Neural cell (in vitro differentiated cells): ENCODE data around the gene VPS13D. TPM values are rescaled to one million over a fixed set of nuclear protein-coding genes. Genes with fewer than 3 reads are reported as not detected.

Experiments
- H2AFZ ChIP-seq: fragments of 200-600, 300-800 bp; sonication (generic), shearing (Covaris generic); 2 replicates; pipeline ENCODE4 v1.6.0; 2014; ENCODE audit warnings: low read depth, mild to moderate bottlenecking, antibody characterized with exemption, low read length, moderate library complexity
- H3F3A ChIP-seq: fragments of 200-600 bp; shearing (Covaris generic); 2 replicates; pipeline ENCODE4 v1.6.1; 2016; ENCODE audit warnings: mild to moderate bottlenecking, moderate library complexity, mixed read lengths, antibody characterized with exemption, low read length; ENCODE audit not compliant: insufficient read depth, poor library complexity, severe bottlenecking
- H3K27ac ChIP-seq: fragments of 200-600, 300-800 bp; sonication (generic), shearing (Covaris generic); 2 replicates; pipeline ENCODE4 v1.5.1; 2014; ENCODE audit warnings: mild to moderate bottlenecking, low read length, moderate library complexity
- H3K27me3 ChIP-seq: fragments of 300-800, 200-600 bp; sonication (generic), shearing (Covaris generic); 2 replicates; pipeline ENCODE4 v1.6.0; 2014; ENCODE audit warnings: mild to moderate bottlenecking, low read depth, low read length, moderate library complexity; ENCODE audit not compliant: insufficient read depth
- H3K36me3 ChIP-seq: fragments of 300-800, 200-600 bp; sonication (generic), shearing (Covaris generic); 2 replicates; pipeline ENCODE4 v1.5.1; 2014; ENCODE audit warnings: mild to moderate bottlenecking, antibody characterized with exemption, low read length, moderate library complexity; ENCODE audit not compliant: insufficient read depth
- H3K4me2 ChIP-seq: fragments of 300-800, 200-600 bp; sonication (generic), shearing (Covaris generic); 2 replicates; pipeline ENCODE4 v1.6.0; 2014; ENCODE audit warnings: mild to moderate bottlenecking, low read length
- H3K4me3 ChIP-seq: fragments of 300-800, 200-600 bp; sonication (generic), shearing (Covaris generic); 2 replicates; pipeline ENCODE4 v1.5.1; 2014; ENCODE audit warnings: mild to moderate bottlenecking, low read length, moderate library complexity
- H3K79me2 ChIP-seq: fragments of 200-600 bp; shearing (Covaris generic); replicated peaks from 2 replicates; pipeline ENCODE4 v1.6.0; 2014; ENCODE audit warnings: mild to moderate bottlenecking, low read length, moderate library complexity; ENCODE audit not compliant: insufficient read depth
- H3K9ac ChIP-seq: fragments of 300-800, 200-600 bp; sonication (generic), shearing (Covaris generic); 2 replicates; pipeline ENCODE4 v1.6.1; 2016; ENCODE audit warnings: mild to moderate bottlenecking, low read length, mixed read lengths
- H3K9me2 ChIP-seq: fragments of 200-600 bp; shearing (Covaris generic); 2 replicates; pipeline ENCODE4 v1.6.1; 2016; ENCODE audit warnings: mild to moderate bottlenecking, low read length, mixed read lengths; ENCODE audit not compliant: insufficient read depth
- H3K9me3 ChIP-seq: fragments of 200-600, 300-800 bp; sonication (generic), shearing (Covaris generic); 2 replicates; pipeline ENCODE4 v1.6.1; 2016; ENCODE audit warnings: mild to moderate bottlenecking, mixed run types, low read length, moderate library complexity, mixed read lengths
- H4K20me1 ChIP-seq: fragments of 200-600 bp; shearing (Covaris generic); 2 replicates; pipeline ENCODE4 v1.6.1; 2016; ENCODE audit warnings: mild to moderate bottlenecking, mixed run types; ENCODE audit not compliant: insufficient read depth
- CTCF ChIP-seq: fragments of 450-650 bp; IDR thresholded peaks from 2 replicates; pipeline ENCODE4 v1.5.1; 2014; ENCODE audit warnings: antibody characterized with exemption, mild to moderate bottlenecking, moderate library complexity; ENCODE audit not compliant: poor library complexity, severe bottlenecking
- EP300 ChIP-seq: fragments of 450-650 bp; conservative IDR thresholded peaks from 2 replicates; pipeline ENCODE4 v1.6.1; 2014; ENCODE audit warnings: antibody characterized with exemption, mild to moderate bottlenecking, moderate library complexity; ENCODE audit not compliant: poor library complexity, severe bottlenecking
- EZH2 ChIP-seq: fragments of 200-600, 300-800 bp; shearing (Covaris generic), sonication (generic); IDR thresholded peaks from 2 replicates; pipeline ENCODE4 v1.6.1; 2014; ENCODE audit warnings: antibody characterized with exemption, low read length, borderline replicate concordance, mild to moderate bottlenecking; ENCODE audit not compliant: insufficient read depth, poor library complexity, severe bottlenecking
- MXI1 ChIP-seq: fragments of 450-650 bp; conservative IDR thresholded peaks from 2 replicates; pipeline ENCODE4 v1.6.1; 2014; ENCODE audit warnings: antibody characterized with exemption, mild to moderate bottlenecking; ENCODE audit not compliant: poor library complexity, severe bottlenecking
- POLR2AphosphoS5 ChIP-seq: IDR thresholded peaks from 2 replicates; pipeline ENCODE4 v1.6.1; 2012
- RAD21 ChIP-seq: fragments of 450-650 bp; conservative IDR thresholded peaks from 2 replicates; pipeline ENCODE4 v1.6.1; 2014; ENCODE audit warnings: antibody characterized with exemption, mild to moderate bottlenecking, moderate library complexity
- REST ChIP-seq: IDR thresholded peaks from 2 replicates; pipeline ENCODE4 v1.6.1; 2012; ENCODE audit warnings: borderline replicate concordance
- SMC3 ChIP-seq: fragments of 450-650 bp; conservative IDR thresholded peaks from 2 replicates; pipeline ENCODE4 v1.6.1; 2014; ENCODE audit warnings: antibody characterized with exemption, mild to moderate bottlenecking, moderate library complexity; ENCODE audit not compliant: poor library complexity
- TAF1 ChIP-seq: IDR thresholded peaks from 2 replicates; pipeline ENCODE4 v1.6.1; 2012; ENCODE audit warnings: low read depth
- polyA plus RNA-seq: library from polyadenylated mRNA; depleted of rRNA; stranded (reverse); fragments of >200 nt; gene quantifications from 2 replicates; pipeline ENCODE4 v1.2.3, GENCODE V29; 2014

Gene VPS13D
- polyA plus RNA-seq, 1 donor from 2014 or later = 24.5 TPM

- H4K20me1 ChIP-seq = no peaks in the 10 kb centered on the region
- no peak overlapping the region for H2AFZ ChIP-seq
- no peaks in the 10 kb centered on the region for H3K36me3 ChIP-seq
- H3K9ac ChIP-seq = no peak overlapping the region
- H3K4me2 ChIP-seq = no peak overlapping the region
- no peaks in the 10 kb centered on the region for H3K9me2 ChIP-seq
- no peaks in the 10 kb centered on the region for H3K9me3 ChIP-seq
- no peaks in the 10 kb centered on the region for H3F3A ChIP-seq
- H3K79me2 ChIP-seq = no peaks in the 10 kb centered on the region
- no peak overlapping the region for H3K27ac ChIP-seq
- TF ChIP-seq RAD21 = no peak
- TF ChIP-seq EP300 = no peak
- no peak for TF ChIP-seq CTCF
- no peak for TF ChIP-seq REST
- TF ChIP-seq TAF1 = no peak
- no peak for TF ChIP-seq SMC3
- TF ChIP-seq POLR2AphosphoS5 = no peak
- no peak for TF ChIP-seq EZH2
- no peak for TF ChIP-seq MXI1
- H3K4me3 ChIP-seq = no peak overlapping the region
- no peaks in the 10 kb centered on the region for H3K27me3 ChIP-seq
Observed at GRCh38 chr1:12436345-12436658, 206.5 kb downstream of the VPS13D start.

- Histone ChIP-seq H3K9me2 (no peaks in the 10 kb centered on the region), H3K27me3 (no peaks in the 10 kb centered on the region), H3K4me2 (no peak overlapping the region), H2AFZ (no peak overlapping the region), H3K9ac (no peak overlapping the region), H3K79me2 (no peaks in the 10 kb centered on the region), H3K9me3 (no peaks in the 10 kb centered on the region), H4K20me1 (no peaks in the 10 kb centered on the region), H3K36me3 (no peaks in the 10 kb centered on the region), H3K4me3 (no peak overlapping the region), H3K27ac (no peak overlapping the region), H3F3A (no peaks in the 10 kb centered on the region)
- TF ChIP-seq EP300 (no peak), MXI1 (no peak), SMC3 (no peak), EZH2 (no peak), POLR2AphosphoS5 (no peak), TAF1 (no peak), RAD21 (no peak), CTCF (no peak), REST (no peak)
Observed at GRCh38 chr1:12436817-12437599, 207.2 kb downstream of the VPS13D start.
